Activated CD4-positive, alpha-beta T cell treated with anti-CD3 and anti-CD28 coated beads, Interleukin-2, amount 50 U/mL, for 1 hour (primary cell): ENCODE data around the gene FBXL12.
"Not testable (repeated sequence)": the region's sequence is repeated elsewhere in the genome, so short reads cannot be mapped to it uniquely, and the experiment has no call there.

ENCODE experiments used
- DNase-seq: peaks from one replicate; pipeline ENCODE4 v3.0.0-alpha.2; 2020

FBXL12 gene

DNA sequence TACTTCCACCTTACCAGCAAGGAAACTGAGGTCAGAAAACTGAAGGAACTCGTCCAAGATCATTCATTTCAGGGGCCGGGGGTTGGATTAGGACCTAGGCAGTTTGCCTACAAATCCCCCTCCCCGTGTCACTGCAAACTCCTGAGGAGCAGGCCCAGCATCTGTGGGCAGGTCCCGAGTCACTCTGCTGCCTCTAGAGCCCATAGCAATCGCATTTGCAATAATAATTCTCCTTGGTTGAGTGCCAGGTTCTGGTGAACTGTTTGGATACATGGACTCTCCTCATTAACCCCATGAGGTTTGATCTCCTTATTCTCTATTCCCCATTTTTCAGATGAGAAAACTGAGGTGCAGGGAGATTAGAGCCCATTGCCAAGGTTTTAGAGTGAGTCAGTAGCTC is 17.1 kb upstream of the FBXL12 start:
- DNase-seq: no peak

DNA sequence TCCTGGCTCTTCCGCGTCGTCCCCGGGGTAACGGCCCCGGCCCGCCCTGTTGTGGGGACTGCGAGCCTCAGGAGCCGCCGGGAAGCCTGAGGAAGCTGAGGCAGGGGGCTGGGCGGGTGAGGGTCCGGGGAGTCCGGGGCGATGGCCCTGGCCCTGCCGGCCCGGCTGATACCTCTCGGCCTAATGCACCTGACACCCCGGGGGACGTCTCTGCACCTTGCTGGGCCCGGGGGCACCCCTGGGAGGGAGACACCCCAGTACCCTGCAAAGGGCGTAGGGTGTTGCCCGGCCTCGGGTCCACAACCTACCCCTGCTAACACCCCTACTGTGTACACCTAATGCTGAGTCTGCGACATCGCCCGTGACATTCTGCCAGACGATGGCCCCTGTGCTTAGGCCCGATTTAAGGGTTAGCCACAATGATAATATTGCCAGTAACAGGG is 16.6 kb upstream of the FBXL12 start:
- DNase-seq: peak; percentile 10

DNA sequence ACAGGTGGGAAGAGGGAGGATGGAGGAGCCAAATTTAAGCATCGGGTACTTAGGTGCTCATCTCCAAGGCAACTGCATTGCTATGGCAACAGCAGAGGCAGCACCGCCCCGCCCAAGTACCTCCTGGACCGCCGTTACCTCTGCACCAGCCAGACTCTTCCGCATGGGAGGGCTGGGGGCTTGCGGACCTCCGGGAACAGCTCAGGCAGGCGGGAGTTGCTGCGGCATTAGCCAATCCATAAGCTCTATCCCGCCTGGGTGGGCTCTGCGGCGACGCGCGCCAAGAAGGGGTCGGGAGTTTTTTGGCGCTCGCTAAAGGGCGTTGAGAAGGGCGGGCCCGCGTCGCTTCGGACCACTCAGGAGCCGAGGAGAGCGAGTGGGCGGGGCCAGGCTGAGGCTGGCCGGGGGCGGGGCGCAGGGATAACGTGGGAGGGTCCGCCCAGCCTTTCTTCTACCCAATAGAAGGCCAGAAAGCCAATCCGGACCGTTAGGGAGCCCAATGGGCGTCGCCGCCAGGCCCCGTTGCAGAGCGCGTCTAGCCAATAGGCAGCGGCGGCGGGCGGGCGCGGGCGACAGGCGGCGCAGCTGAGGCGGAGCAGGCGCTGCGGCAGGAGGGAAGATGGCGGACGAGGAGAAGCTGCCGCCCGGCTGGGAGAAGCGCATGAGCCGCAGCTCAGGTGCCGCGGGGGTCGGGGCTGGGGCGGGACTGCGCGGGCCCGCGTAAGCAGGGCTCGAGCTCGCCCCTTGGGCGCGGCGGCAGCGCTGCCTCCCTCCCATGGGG is 16.0 kb upstream of the FBXL12 start, which contains the start of gene PIN1:
PIN1 (plus strand) TSS at position 593 of the 781 bp plus-strand sequence; CDS start at position 620, 27 bp downstream.
- peak; percentile 99 for DNase-seq

DNA sequence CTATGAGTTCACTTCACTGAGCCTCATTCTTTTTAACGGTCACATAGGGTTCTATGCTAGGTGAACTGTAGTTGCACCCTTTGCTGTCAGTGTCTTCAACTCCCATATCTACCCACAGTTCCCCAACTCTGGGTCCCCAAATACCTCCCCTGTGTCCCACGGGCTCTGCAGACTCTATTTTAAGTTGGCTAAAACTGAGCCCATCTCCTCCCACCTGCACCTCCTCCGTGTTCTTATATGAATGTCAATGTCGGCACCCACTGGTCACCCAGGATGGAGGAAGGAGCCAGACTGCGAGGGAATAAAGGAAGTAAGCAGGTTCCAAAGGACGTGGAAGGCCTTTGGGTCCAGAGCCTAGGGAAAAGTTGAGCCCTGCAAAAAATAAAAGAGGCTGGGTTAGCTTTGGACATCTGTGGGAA is 15.4 kb upstream of the FBXL12 start:
- DNase-seq: no peak

- DNase-seq: no peak
These were observed 9.7 kb upstream of the FBXL12 start for GRCh38 chr19:9828551-9829063.

- DNase-seq: peak; percentile 87
These were observed 8.7 kb upstream of the FBXL12 start, which contains the start of gene UBL5 for GRCh38 chr19:9827289-9828238. TSS of gene UBL5 (plus strand) at chr19:9827918. CDS start at chr19:9828338, 420 bp downstream.

- no peak for DNase-seq
These were observed 4.9 kb upstream of the FBXL12 start for GRCh38 chr19:9823816-9824215.

DNA sequence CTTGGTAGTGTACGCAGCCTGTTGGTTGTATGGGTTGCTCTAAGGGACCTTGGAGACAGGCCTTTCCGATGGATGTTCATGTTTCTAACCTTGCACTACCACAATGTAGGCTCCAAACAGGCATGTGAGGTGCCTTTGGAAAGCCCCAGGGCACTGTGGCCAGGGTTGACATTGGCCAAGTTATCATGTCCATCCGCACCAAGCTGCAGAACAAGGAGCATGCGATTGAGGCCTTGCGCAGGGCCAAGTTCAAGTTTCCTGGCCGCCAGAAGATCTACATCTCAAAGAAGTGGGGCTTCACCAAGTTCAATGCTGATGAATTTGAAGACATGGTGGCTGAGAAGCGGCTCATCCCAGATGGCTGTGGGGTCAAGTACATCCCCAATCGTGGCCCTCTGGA is 1.2 kb upstream of the FBXL12 start:
- DNase-seq: not testable (repeated sequence)

GRCh38 chr19:9819596-9819909 is 674 bp upstream of the FBXL12 start:
- DNase-seq: no peak

DNA sequence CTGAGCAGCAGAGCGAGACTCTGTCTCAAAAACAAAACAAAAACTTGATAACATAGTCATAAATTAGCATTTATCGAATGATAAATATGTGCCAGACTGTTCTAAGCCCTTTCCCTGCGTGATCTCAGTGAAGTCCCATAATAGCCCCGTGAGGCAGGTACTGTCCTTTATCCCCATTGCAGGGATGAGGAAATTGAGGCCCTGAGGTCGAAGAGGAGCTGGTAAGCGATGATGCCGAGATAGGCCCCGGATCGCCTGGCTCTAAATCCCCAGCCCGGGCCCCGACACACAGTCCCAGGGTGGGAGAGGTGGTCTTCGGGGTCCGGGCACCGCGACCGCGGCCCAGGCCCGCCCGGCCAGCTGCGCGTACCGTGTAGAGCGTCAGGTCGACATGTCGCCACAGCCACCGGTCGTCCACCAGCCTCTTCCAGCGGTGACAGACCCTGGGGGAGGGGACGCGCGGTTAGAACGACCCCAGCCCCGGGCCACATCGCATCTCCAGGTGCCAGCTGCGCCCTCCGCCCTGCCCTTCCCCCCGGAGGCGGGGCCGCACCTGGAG is 625 bp downstream of the FBXL12 start:
- DNase-seq: no peak

DNA sequence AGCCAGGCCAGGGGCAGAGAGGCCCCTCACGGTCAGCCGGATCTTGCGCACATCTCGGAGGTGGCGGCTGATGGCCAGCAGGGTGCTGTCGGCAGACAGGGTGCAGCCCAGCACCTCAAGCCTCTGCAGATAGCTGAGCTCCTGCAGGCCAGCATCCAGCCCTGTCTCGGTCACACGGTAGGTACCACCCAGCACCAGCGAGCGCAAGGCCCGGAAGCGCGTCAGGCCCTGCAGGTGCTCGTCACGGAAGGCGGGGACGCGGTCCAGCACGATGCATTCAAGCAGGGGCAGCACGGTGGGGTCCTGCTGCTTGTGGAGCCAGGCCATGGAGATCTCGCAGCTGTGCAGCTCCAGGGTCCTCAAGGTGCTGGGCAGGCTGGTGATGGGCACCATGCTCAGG is 7.7 kb downstream of the FBXL12 start:
- no peak for DNase-seq

DNA sequence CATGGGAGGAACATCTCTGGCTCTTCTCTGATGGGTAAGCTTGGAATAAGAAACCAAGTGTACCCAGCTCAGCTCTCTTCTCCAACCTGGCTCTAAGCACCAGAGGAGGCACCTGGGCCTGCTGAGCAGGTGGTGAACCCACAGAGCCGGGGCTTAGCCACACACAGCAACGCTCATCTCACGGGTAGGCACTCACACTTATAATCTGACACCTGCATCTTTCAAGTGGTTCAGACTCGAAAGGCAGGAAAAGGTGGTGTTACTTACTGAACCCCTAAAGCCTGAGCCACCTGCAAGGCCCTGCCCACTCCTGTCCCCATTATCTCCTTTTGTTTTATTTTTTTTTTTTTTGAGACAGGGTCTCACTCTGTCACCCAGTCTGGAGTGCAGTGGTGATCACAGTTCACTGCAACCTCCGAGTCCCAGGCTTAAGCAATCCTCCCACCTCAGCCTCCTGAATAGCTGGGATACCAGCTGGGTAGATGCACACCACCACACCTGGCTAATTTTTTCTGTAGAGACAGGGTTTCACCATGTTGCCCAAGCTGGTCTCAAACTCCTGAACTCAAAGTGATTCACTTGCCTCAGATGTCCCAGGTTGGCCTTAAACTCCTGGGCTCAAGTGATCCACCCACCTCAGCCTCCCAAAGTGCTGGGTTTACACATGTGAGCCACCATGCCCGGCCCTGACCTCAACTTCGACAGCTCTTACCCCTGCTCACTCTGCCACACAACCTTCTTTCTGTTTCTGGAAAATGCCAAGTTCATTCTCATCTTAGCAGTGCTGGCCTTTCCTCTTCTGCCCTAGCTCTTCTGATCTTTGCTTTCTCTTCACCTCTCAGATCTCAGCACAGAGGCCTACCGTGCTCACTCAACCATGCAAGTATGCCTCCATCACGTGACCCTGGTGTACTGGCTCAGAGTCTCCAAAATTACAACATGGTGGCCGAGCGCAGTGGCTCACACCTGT is 9.7 kb downstream of the FBXL12 start:
- DNase-seq: peak; percentile 24

- DNase-seq: no peak
These were observed 12.1 kb downstream of the FBXL12 start for GRCh38 chr19:9806803-9807202.

DNA sequence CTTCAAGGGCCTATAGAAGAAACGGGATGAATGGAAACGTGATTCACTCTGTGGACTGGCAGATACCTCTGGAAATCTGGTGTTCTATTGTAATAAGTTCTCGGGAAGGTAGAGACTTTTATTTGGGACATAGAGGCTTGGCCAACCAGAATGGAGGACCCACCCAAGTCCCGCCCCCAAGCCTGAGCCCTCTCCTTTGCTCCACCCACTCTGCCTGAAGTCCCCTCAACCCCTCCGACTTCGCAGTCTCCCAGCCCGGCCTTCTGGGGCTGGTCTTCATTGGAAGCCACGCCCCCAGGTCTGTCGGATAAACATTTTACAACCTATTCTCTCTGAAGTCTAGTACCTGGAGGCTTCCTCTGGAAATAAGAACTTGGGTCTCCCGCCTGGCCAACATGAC is 16.9 kb downstream of the FBXL12 start:
- no peak for DNase-seq

DNA sequence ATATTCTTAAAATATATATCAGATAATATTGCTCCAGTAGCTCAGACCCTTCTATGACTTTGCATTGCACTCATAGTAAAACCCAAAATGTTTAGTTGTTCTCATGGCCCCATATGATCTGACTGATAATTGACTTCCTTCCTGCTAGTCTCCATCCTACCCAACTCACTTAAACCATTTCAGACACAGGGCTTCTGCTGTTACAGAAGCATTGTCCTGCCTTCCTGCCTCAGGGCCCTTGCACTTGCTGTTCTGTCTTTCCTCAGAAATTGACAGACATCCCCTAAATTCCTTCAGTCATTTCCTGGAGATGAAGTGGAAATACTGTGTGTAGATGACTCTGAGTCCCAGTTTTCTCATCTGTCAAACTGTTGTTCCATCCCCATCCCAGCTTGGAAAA is 19.7 kb downstream of the FBXL12 start:
- DNase-seq: no peak

DNA sequence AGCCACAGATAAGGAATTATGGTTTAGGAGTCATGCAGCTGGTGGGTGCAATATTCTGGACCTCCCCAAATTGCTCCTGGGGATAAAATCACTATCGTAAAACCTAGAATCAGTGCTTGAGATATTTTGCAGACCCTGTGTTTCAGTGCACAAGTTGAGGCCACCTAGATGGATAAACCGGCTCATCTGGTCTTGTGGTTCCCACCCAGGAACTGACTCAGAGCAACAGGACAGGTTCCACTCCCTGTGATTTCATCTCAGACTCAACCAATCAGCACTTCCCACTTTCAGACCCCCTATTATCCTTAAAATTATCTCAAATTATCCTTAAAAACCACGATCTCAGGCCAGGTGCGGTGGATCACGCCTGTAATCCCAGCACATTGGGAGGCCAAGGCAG is 21.0 kb downstream of the FBXL12 start:
- no peak for DNase-seq

- peak; percentile 81 for DNase-seq
These were observed 22.6 kb downstream of the FBXL12 start for GRCh38 chr19:9796113-9796773.

GRCh38 chr19:9793071-9793591 is 25.7 kb downstream of the FBXL12 start:
- peak; percentile 57 for DNase-seq

GRCh38 chr19:9792206-9793070 is 26.4 kb downstream of the FBXL12 start:
- peak; percentile 95 for DNase-seq
